Adrenal gland (tissue), 12 donors: ENCODE results near the gene ADAMTSL1. TPM values are rescaled to one million over a fixed set of nuclear protein-coding genes. Genes with fewer than 3 reads are reported as not detected.

Source experiments
- DNase-seq, 7 donors: peaks; one replicate each; pipeline ENCODE4 v3.0.0-alpha.2; 2019 to 2020
- H3K27ac ChIP-seq, 5 donors: fragments of 200-600 bp; sonication (generic) in 4 of 5; 1 replicate in 3 of 5; 2 replicates in 2 of 5; pipeline versions ENCODE4 v1.5.1 to v1.8.0; 2016 to 2020; ENCODE audit warnings: mild to moderate bottlenecking in 1 of 5
- H3K27me3 ChIP-seq: fragments of 200-600 bp; 2 replicates; pipeline ENCODE4 v1.8.0; 2021
- H3K36me3 ChIP-seq, 2 donors: fragments of 200-600 bp; replicated peaks in 1 of 2; 1 replicate in 1 of 2; 2 replicates in 1 of 2; pipeline versions ENCODE4 v1.5.1 to v1.8.0; 2018 to 2022
- H3K4me1 ChIP-seq, 2 donors: fragments of 200-600 bp; replicated peaks in 1 of 2; 1 replicate in 1 of 2; 2 replicates in 1 of 2; pipeline versions ENCODE4 v1.5.1 to v1.8.0; 2018 to 2021
- H3K4me3 ChIP-seq, 4 donors: fragments of 200-600 bp; sonication (generic) in 3 of 4; one replicate each; pipeline ENCODE4 v1.5.1; 2016 to 2018
- H3K9me3 ChIP-seq, 3 donors: fragments of 200-600 bp; sonication (generic) in 1 of 3; replicated peaks in 1 of 3; 1 replicate in 2 of 3; 2 replicates in 1 of 3; pipeline versions ENCODE4 v1.5.1 to v1.8.0; 2016 to 2021
- CTCF ChIP-seq, 6 experiments: fragments of 450-650 bp in 4 of 6; fragments of 200-600 bp in 2 of 6; sonication (generic) in 1 of 6; IDR thresholded peaks; 1 replicate in 5 of 6; 2 replicates in 1 of 6; pipeline versions ENCODE4 v1.5.1 to v1.8.0; 2016 to 2021; ENCODE audit warnings: antibody characterized with exemption in 6 of 6, mild to moderate bottlenecking in 2 of 6, moderate library complexity in 1 of 6
- POLR2A ChIP-seq, 2 donors: fragments of 450-650 bp; IDR thresholded peaks; one replicate each; pipeline ENCODE4 v1.6.1; 2017; ENCODE audit warnings: antibody characterized with exemption in 2 of 2, mild to moderate bottlenecking in 2 of 2, moderate library complexity in 1 of 2
- WGBS, 4 donors: extraction: QIAGEN DNeasy Blood & Tissue Kit in 2 of 4; methylation state at CpG; one replicate each; pipeline versions ENCODE4 v1.1.5 to v1.1.7; 2013 to 2017; 5-methylcytosine and 5-hydroxymethylcytosine counted together
- intact Hi-C, 2 donors: fragments of 100-400 bp; cut with DNase I; formaldehyde crosslinking; loops; one replicate each; pipeline versions ENCODE4 v1.14.1 to v1.15.0; 2022 to 2023
- polyA plus RNA-seq, 3 donors: library from polyadenylated mRNA; stranded (reverse); fragments of 200-250 nt in 2 of 3; fragments of 350-450 nt in 1 of 3; fragmentation: Illumina TruSeq in 1 of 3; extraction: RNeasy Lipid Tissue Mini Kit (QIAGEN cat#74804) in 1 of 3; gene quantifications; one replicate each; pipeline ENCODE4 v1.2.3, GENCODE V29; 2013 to 2014
- total RNA-seq, 9 donors: library from RNA; depleted of rRNA in 4 of 9; stranded (reverse); fragments of >200 nt in 4 of 9; fragments of 120-200 nt in 1 of 9; fragmentation: NEBNext Ultra II Directional in 1 of 9; extraction: Animal tissue kit (Norgen Biotek cat#: 25700) in 1 of 9; gene quantifications; one replicate each; pipeline versions ENCODE4 v1.1.0 to v1.2.4, GENCODE V29; 2013 to 2023
- donor health status: healthy with polysubstance abuse.
- donor health status: Bipolar disorder and iron deficiency.
- donor health status: DM: yes; HTN: yes; CAD: no.
- donor health status: DM: no; HTN: no; CAD: no.
- donor health status: DM: no; HTN: no; CAD: no.
- donor health status: DM: yes; HTN: yes; CAD: no.

The ADAMTSL1 gene
- total and polyA plus RNA-seq, 12 donors, result 4.9 to 38.1 (median 20.6) TPM

GRCh38 chr9:18606846-18607245 lies 132.9 kb downstream of the ADAMTSL1 start:
- DNase-seq, result no peak
- H3K36me3 ChIP-seq, result no peaks in the 10 kb centered on the region
- no peak overlapping the region for H3K4me3 ChIP-seq
- no peaks in the 10 kb centered on the region for H3K27me3 ChIP-seq
- no peaks in the 10 kb centered on the region for H3K9me3 ChIP-seq
- H3K4me1 ChIP-seq, result peaks cover 0 to 19% of the 10 kb centered on the region in 2 donors
- TF ChIP-seq POLR2A (IDR thresholded peaks at IDR 0.05) (no peak), CTCF (IDR thresholded peaks at IDR 0.05) (no peak)
- H3K27ac ChIP-seq, result no peak overlapping the region
- intact Hi-C loops, result no loop called here

- no peak overlapping the region for H3K27ac ChIP-seq
- H3K9me3 ChIP-seq, result no peaks in the 10 kb centered on the region
- H3K4me3 ChIP-seq, result no peak overlapping the region
- peaks cover 0 to 19% of the 10 kb centered on the region in 2 donors for H3K4me1 ChIP-seq
- no peaks in the 10 kb centered on the region for H3K36me3 ChIP-seq
- no peak for DNase-seq
- no peaks in the 10 kb centered on the region for H3K27me3 ChIP-seq
- intact Hi-C loops, result no loop called here
- TF ChIP-seq POLR2A (IDR thresholded peaks at IDR 0.05) (no peak), CTCF (IDR thresholded peaks at IDR 0.05) (no peak)
- 92 to 100% (median 94%) methylated on average over 1 of the region's 1 CpG for WGBS, 4 donors
Measured at GRCh38 chr9:18608371-18608770, 134.4 kb downstream of the ADAMTSL1 start.

DNA sequence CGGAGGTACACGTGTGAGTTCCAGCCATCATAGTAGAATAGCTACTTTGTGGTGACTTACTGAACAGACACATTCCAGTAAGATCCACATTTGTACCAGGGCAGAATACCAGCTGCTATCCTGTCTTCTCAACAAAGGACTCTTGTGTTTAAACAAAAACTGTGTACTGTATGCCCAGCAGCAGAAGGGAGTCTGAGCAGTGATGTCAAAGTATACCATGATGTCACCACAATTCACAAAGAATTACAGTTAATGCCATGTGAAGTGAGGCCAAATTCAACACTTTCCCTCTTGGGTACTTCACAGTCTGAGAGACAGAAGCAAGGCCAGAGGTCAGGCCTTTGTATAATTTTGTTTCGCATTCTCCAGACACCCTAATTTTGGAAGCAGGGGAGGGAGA lies 137.0 kb downstream of the ADAMTSL1 start:
- intact Hi-C loops, result no loop called here
- H3K4me3 ChIP-seq, result no peak overlapping the region
- TF ChIP-seq CTCF (IDR thresholded peaks at IDR 0.05) (no peak), POLR2A (IDR thresholded peaks at IDR 0.05) (no peak)
- no peak overlapping the region for H3K27ac ChIP-seq
- peaks cover 0 to 8% of the 10 kb centered on the region in 2 donors for H3K4me1 ChIP-seq
- H3K9me3 ChIP-seq, result no peaks in the 10 kb centered on the region
- no peaks in the 10 kb centered on the region for H3K36me3 ChIP-seq
- WGBS, 4 donors, result 90 to 98% (median 93%) methylated on average over 3 of the region's 3 CpGs
- H3K27me3 ChIP-seq, result no peaks in the 10 kb centered on the region
- no peak for DNase-seq

DNA sequence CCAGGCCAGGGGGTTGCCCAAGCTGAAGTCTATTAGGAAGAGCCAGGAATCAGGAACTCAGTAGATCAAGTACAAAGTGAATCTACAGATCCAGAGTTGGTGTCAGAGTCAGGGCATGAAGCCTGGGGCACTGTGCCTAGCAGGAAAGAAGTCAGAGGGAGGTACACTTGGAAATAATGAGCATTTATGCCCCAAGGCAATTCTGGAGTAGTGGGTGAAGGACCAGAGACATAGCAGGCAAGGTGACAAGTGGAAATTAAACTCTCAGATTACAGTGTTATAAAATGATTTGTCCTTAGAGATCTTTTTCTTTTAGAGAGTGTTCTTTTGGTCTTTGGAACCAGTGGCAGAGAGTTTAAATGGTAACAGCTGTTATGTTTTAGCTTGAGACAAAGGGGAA lies 138.0 kb downstream of the ADAMTSL1 start:
- Histone ChIP-seq H3K27ac (no peak overlapping the region), H3K4me1 (no peaks in the 10 kb centered on the region), H3K27me3 (no peaks in the 10 kb centered on the region), H3K4me3 (no peak overlapping the region), H3K9me3 (no peaks in the 10 kb centered on the region), H3K36me3 (no peaks in the 10 kb centered on the region)
- DNase-seq, result no peak
- TF ChIP-seq CTCF (IDR thresholded peaks at IDR 0.05) (no peak), POLR2A (IDR thresholded peaks at IDR 0.05) (no peak)
- intact Hi-C loops, result no loop called here
